B cell (primary cell): Measurements from ENCODE around the gene SYNE1.

Source experiments
- EZH2 ChIP-seq: IDR thresholded peaks from 2 replicates; pipeline ENCODE4 v1.6.1; 2012; ENCODE audit warnings: borderline replicate concordance, low read depth, mild to moderate bottlenecking, moderate library complexity, low read length; ENCODE audit not compliant: insufficient read depth, poor library complexity, severe bottlenecking
- TF ChIP-seq, protein P1 (sequence below): fragments of 200-600 bp; IDR thresholded peaks from one replicate; pipeline ENCODE4 v1.8.0; 2022; ENCODE audit warnings: antibody characterized with exemption, mild to moderate bottlenecking

DNA sequence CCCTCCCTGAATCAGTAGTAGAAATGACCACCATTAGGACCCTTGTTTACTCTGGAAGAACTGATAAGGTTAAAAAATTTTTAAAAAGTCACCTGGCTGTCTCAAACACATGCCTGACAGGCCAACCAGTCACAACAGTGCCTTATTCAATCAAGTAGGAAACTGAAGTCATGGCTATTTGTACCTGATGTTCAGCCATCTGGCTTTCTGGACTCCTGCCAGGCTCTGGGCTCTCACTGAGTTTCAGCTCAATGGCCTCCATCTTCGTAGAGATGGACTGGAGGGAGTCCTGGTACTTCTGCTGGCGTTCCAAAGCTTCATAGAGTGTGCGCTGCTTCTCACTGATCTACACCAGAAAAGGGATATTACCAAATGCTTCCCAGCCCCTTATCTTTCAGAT is 343.8 kb downstream of the SYNE1 start:
- TF ChIP-seq, protein P1, sequence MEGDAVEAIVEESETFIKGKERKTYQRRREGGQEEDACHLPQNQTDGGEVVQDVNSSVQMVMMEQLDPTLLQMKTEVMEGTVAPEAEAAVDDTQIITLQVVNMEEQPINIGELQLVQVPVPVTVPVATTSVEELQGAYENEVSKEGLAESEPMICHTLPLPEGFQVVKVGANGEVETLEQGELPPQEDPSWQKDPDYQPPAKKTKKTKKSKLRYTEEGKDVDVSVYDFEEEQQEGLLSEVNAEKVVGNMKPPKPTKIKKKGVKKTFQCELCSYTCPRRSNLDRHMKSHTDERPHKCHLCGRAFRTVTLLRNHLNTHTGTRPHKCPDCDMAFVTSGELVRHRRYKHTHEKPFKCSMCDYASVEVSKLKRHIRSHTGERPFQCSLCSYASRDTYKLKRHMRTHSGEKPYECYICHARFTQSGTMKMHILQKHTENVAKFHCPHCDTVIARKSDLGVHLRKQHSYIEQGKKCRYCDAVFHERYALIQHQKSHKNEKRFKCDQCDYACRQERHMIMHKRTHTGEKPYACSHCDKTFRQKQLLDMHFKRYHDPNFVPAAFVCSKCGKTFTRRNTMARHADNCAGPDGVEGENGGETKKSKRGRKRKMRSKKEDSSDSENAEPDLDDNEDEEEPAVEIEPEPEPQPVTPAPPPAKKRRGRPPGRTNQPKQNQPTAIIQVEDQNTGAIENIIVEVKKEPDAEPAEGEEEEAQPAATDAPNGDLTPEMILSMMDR: no peak
- TF ChIP-seq EZH2: no peak
